CD4-positive, alpha-beta memory T cell (primary cell): Measurements from ENCODE around the gene THSD4. TPM values are rescaled to one million over a fixed set of nuclear protein-coding genes. Genes with fewer than 3 reads are reported as not detected.

ENCODE experiments used
- CTCF ChIA-PET: fragments of 350-600 bp; sonication (Branson Sonifier 250); formaldehyde crosslinking; loops from one replicate; lab custom pipeline; 2021; ENCODE audit warnings: inconsistent platforms; ENCODE audit not compliant: partially characterized antibody; lab: Charles Lee
- POLR2A ChIA-PET: fragments of 350-600 bp; sonication (Branson Sonifier 250); formaldehyde crosslinking; loops from one replicate; lab custom pipeline; 2021; ENCODE audit not compliant: partially characterized antibody; lab: Charles Lee
- DNase-seq, 5 donors: peaks; one replicate each; pipeline versions ENCODE4 v3.0.0 to v3.0.0-alpha.2; 2020 to 2022; ENCODE audit warnings: mixed read lengths in 1 of 5
- H3K27ac ChIP-seq: one replicate; pipeline ENCODE4 v1.7.0; 2013; ENCODE audit warnings: low read depth, low read length
- H3K27me3 ChIP-seq: 2 replicates; pipeline ENCODE4 v1.7.0; 2013; ENCODE audit warnings: mild to moderate bottlenecking, low read length, moderate library complexity; ENCODE audit not compliant: insufficient read depth
- H3K36me3 ChIP-seq: 2 replicates; pipeline ENCODE4 v1.7.0; 2013; ENCODE audit warnings: mild to moderate bottlenecking, low read length, moderate library complexity; ENCODE audit not compliant: insufficient read depth
- H3K4me1 ChIP-seq: 2 replicates; pipeline ENCODE4 v1.7.0; 2013; ENCODE audit warnings: mild to moderate bottlenecking, low read length, moderate library complexity; ENCODE audit not compliant: insufficient read depth
- H3K4me3 ChIP-seq, 2 donors: one replicate each; pipeline ENCODE4 v1.7.0; 2013; ENCODE audit warnings: low read length in 2 of 2, mild to moderate bottlenecking in 1 of 2
- H3K9me3 ChIP-seq, 2 donors: one replicate each; pipeline ENCODE4 v1.7.0; 2013; ENCODE audit warnings: low read length in 2 of 2, control low read depth in 1 of 2; ENCODE audit not compliant: control insufficient read depth in 1 of 2
- H3K27ac Mint-ChIP-seq, 7 donors: one replicate each; pipeline ENCODE4 v1.8.0; 2020 to 2021; ENCODE audit warnings: mixed read lengths in 7 of 7, mild to moderate bottlenecking in 6 of 7, inconsistent platforms in 3 of 7, moderate library complexity in 3 of 7
- H3K27me3 Mint-ChIP-seq, 2 donors: one replicate each; pipeline ENCODE4 v1.8.0; 2020 to 2021; ENCODE audit warnings: mixed read lengths in 2 of 2
- H3K36me3 Mint-ChIP-seq, 2 donors: one replicate each; pipeline ENCODE4 v1.8.0; 2020 to 2021; ENCODE audit warnings: mixed read lengths in 2 of 2, inconsistent platforms in 1 of 2, mild to moderate bottlenecking in 1 of 2
- H3K4me1 Mint-ChIP-seq, 4 donors: one replicate each; pipeline ENCODE4 v1.8.0; 2020 to 2021; ENCODE audit warnings: mixed read lengths in 4 of 4, mild to moderate bottlenecking in 1 of 4
- H3K4me3 Mint-ChIP-seq, 8 donors: one replicate each; pipeline ENCODE4 v1.8.0; 2020 to 2021; ENCODE audit warnings: mixed read lengths in 8 of 8, mild to moderate bottlenecking in 7 of 8, moderate library complexity in 6 of 8, inconsistent platforms in 3 of 8
- H3K9me3 Mint-ChIP-seq, 8 donors: one replicate each; pipeline ENCODE4 v1.8.0; 2020 to 2021; ENCODE audit warnings: mixed read lengths in 8 of 8, mild to moderate bottlenecking in 5 of 8, inconsistent platforms in 3 of 8, moderate library complexity in 1 of 8
- intact Hi-C: fragments of 100-400 bp; cut with micrococcal nuclease; formaldehyde crosslinking; loops from one replicate; pipeline ENCODE4 v1.15.1; 2023
- polyA plus RNA-seq, 2 donors: library from polyadenylated mRNA; unstranded; fragments of 300-500 nt; fragmentation: Illumina TruSeq; gene quantifications; one replicate each; pipeline ENCODE4 v1.2.3, GENCODE V29; 2021
- total RNA-seq, 2 experiments: library from RNA; stranded (reverse); gene quantifications; one replicate each; pipeline ENCODE4 v1.2.3, GENCODE V29; 2021

Gene THSD4
- total and polyA plus RNA-seq, 4 experiments from 2014 or later: not detected

DNA sequence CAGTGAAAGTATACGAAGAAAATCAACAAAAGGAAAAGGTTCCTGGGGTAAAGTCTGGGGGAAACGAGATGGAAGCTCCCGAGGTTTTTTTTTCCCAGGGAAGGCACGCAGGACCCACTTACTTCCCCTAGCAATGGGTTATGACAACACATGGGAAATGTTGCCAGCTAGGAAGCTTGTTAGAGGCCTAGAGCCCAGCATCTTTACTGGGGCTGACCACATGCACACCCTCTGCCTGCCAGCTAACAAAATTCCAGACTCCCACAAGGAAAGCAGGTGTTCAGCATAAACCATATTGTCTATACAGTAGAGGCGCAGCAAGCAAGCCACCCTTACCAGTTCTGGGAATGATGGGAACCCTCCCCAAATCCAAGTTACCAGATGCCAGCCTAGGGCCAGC, 436.3 kb downstream of the THSD4 start:
- Mint-ChIP-seq H3K27ac (no peak overlapping the region), H3K27me3 (peaks cover 2 to 6% of the 10 kb centered on the region in 2 donors), H3K36me3 (no peaks in the 10 kb centered on the region), H3K4me1 (peaks cover 0 to 1% (median 0%) of the 10 kb centered on the region in 4 donors), H3K4me3 (no peak overlapping the region), H3K9me3 (peaks cover 0 to 2% (median 0%) of the 10 kb centered on the region in 8 donors)
- intact Hi-C loops: no loop called here
- DNase-seq: no peak
- Histone ChIP-seq H3K27ac (no peak overlapping the region), H3K9me3 (no peaks in the 10 kb centered on the region), H3K4me3 (no peak overlapping the region), H3K36me3 (no peaks in the 10 kb centered on the region), H3K27me3 (no peaks in the 10 kb centered on the region), H3K4me1 (no peaks in the 10 kb centered on the region)
- ChIA-PET POLR2A (no interaction called here), CTCF (no interaction called here)

DNA sequence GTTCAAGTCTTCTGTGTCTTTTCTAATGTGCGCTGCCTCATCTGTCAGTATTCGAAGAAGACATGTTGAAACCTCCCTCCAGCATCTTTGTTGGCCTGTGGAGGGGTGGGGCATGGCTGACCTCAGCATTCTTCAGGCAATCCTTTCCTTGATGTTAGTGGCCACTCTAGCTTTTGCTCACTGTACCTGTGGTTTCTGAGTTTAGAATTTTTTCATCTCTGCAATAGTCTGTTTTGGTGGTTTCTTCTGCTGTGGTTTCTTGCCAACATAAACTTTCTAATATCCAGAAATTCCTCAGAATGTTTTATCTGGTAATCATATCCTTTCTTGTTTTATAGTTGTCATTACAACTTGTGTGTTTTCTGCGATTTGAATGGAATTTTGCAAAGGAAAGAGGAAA, 443.8 kb downstream of the THSD4 start:
- Mint-ChIP-seq H3K27ac (no peak overlapping the region), H3K9me3 (peaks cover 0 to 15% (median 4%) of the 10 kb centered on the region in 8 donors), H3K27me3 (peaks cover 14 to 15% of the 10 kb centered on the region in 2 donors), H3K36me3 (no peaks in the 10 kb centered on the region), H3K4me1 (no peaks in the 10 kb centered on the region), H3K4me3 (no peak overlapping the region)
- no peak for DNase-seq
- ChIA-PET POLR2A (no interaction called here), CTCF (no interaction called here)
- no peaks in the 10 kb centered on the region for H3K4me1 ChIP-seq
- no peak overlapping the region for H3K4me3 ChIP-seq
- no peak overlapping the region for H3K27ac ChIP-seq
- no peaks in the 10 kb centered on the region for H3K27me3 ChIP-seq
- H3K36me3 ChIP-seq: no peaks in the 10 kb centered on the region
- H3K9me3 ChIP-seq: no peaks in the 10 kb centered on the region
- intact Hi-C loops: no loop called here

DNA sequence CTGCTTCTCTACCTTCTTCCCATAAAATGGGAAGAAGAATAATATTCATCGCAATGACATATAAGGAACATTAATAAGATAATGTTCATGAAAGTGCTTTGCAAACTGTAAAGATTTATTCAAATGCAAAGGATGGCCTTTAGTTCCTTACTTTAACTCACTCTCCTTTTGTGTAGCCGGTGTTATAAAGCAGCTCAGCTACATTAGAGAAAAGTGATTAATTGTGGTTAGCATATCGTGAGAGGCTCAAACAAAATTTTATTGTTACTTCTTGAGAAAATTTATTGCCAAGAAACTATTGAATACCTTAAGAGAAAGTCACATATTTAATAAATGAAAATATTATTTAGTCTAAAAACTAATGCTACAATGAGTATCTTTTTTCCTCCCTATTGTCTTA, 444.3 kb downstream of the THSD4 start:
- peaks cover 15 to 16% of the 10 kb centered on the region in 2 donors for H3K27me3 Mint-ChIP-seq
- CTCF ChIA-PET: no interaction called here
- H3K9me3 Mint-ChIP-seq: peaks cover 0 to 15% (median 4%) of the 10 kb centered on the region in 8 donors
- POLR2A ChIA-PET: no interaction called here
- Histone ChIP-seq H3K4me3 (no peak overlapping the region), H3K27me3 (no peaks in the 10 kb centered on the region), H3K36me3 (no peaks in the 10 kb centered on the region), H3K27ac (no peak overlapping the region), H3K9me3 (no peaks in the 10 kb centered on the region), H3K4me1 (no peaks in the 10 kb centered on the region)
- no peaks in the 10 kb centered on the region for H3K4me1 Mint-ChIP-seq
- H3K36me3 Mint-ChIP-seq: no peaks in the 10 kb centered on the region
- no peak overlapping the region for H3K27ac Mint-ChIP-seq
- DNase-seq: no peak
- no peak overlapping the region for H3K4me3 Mint-ChIP-seq
- intact Hi-C loops: no loop called here

DNA sequence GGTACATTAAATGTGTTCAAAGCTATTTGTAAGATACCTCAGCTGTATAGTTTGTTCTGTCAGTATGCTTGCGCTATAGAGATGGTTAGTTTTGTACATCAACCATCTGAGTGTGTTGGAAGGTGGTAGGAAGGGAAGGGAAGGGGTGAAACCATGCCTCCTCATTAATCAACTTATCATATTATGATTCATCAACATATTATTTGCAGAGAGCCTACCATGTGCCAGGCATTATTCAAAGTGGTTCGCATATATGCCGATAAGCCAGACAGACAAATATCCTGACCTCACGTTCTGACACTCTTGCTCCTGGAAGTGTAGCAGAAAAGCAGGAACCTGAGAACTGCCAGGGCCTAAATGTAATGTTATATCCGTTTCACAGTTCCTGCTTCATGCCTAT, 447.0 kb downstream of the THSD4 start:
- H3K4me1 Mint-ChIP-seq: no peaks in the 10 kb centered on the region
- no peak overlapping the region for H3K27ac Mint-ChIP-seq
- H3K4me3 ChIP-seq: no peak overlapping the region
- intact Hi-C loops: no loop called here
- no peaks in the 10 kb centered on the region for H3K27me3 ChIP-seq
- H3K36me3 ChIP-seq: no peaks in the 10 kb centered on the region
- peaks cover 18 to 22% of the 10 kb centered on the region in 2 donors for H3K27me3 Mint-ChIP-seq
- H3K4me3 Mint-ChIP-seq: no peak overlapping the region
- POLR2A ChIA-PET: no interaction called here
- no peak for DNase-seq
- no peaks in the 10 kb centered on the region for H3K4me1 ChIP-seq
- CTCF ChIA-PET: no interaction called here
- peaks cover 0 to 11% (median 4%) of the 10 kb centered on the region in 8 donors for H3K9me3 Mint-ChIP-seq
- H3K27ac ChIP-seq: no peak overlapping the region
- no peaks in the 10 kb centered on the region for H3K9me3 ChIP-seq
- H3K36me3 Mint-ChIP-seq: no peaks in the 10 kb centered on the region

DNA sequence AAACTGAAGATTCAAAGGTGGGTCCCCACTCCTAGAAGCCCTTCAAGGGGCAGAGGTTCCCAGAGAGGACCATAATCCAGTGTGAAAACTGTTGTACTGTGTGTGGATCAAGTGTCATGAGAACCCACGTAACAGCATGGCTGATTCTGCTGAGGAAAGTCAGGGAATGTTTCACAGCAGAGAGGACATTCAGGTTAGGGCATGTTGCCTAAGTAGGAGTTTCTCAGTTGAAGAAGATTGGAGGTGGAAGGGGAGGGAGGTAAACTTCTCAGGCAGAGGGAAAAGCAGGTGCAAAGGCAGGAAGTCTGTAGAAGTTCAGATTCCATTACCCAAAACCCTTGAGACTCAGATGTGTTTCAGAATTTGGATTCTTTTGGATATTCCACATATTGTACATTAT, 448.9 kb downstream of the THSD4 start:
- Mint-ChIP-seq H3K4me1 (no peaks in the 10 kb centered on the region), H3K9me3 (peaks cover 0 to 4% (median 0%) of the 10 kb centered on the region in 8 donors), H3K4me3 (no peak overlapping the region), H3K27me3 (peaks cover 16 to 23% of the 10 kb centered on the region in 2 donors), H3K36me3 (no peaks in the 10 kb centered on the region), H3K27ac (no peak overlapping the region)
- no peaks in the 10 kb centered on the region for H3K36me3 ChIP-seq
- no peak overlapping the region for H3K27ac ChIP-seq
- intact Hi-C loops: no loop called here
- ChIA-PET POLR2A (no interaction called here), CTCF (no interaction called here)
- no peaks in the 10 kb centered on the region for H3K9me3 ChIP-seq
- H3K4me1 ChIP-seq: no peaks in the 10 kb centered on the region
- no peak for DNase-seq
- no peak overlapping the region for H3K4me3 ChIP-seq
- no peaks in the 10 kb centered on the region for H3K27me3 ChIP-seq

DNA sequence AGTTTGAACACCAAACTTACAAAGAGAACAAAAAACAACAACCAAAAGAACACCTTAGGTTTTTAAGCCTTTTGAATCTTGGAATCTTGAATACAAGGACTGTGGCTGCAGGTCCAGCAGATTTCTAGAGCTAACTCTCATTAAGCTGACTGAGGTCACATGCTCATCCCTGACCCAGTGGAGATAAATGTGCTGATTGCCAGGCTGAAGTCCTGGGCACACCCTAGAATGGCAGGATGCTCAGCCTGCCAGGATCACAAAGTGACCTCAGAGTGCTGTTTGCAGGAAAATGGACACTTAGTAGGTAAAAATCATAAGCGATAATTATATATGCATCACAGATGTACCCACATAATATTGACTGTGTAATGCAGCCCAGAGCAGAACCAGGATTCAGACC, 449.7 kb downstream of the THSD4 start:
- H3K9me3 Mint-ChIP-seq: peaks cover 0 to 1% (median 0%) of the 10 kb centered on the region in 8 donors
- POLR2A ChIA-PET: no interaction called here

DNA sequence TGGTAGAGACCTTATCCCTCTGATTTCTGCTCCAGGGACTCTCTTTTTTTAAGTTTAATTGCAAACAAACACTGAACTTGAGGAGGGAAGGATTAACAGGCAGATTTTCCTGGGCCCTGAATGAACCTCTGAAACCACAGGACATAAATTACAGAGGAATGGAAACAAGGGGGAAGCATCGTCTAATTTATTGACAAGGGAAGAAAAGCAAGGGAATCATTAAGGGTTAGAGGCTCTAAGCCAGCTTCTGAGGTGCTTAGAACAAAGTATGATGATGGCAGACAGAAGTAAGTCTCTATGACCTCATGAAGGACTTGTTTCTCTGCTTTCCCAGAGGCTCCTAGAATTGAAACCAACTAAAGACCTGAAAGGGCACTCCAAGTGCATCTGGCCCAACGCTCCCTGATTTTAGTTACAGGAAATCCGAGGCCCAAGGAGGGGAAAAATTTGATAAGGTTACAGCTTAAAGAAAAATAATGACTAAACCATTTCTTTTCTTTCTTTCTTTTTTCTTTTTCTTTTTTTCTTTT, 450.4 kb downstream of the THSD4 start:
- CTCF ChIA-PET: no interaction called here
- no peak overlapping the region for H3K27ac Mint-ChIP-seq
- H3K4me3 Mint-ChIP-seq: no peak overlapping the region
- no peaks in the 10 kb centered on the region for H3K4me1 Mint-ChIP-seq
- intact Hi-C loops: no loop called here
- Histone ChIP-seq H3K27ac (no peak overlapping the region), H3K4me1 (no peaks in the 10 kb centered on the region), H3K27me3 (no peaks in the 10 kb centered on the region), H3K9me3 (no peaks in the 10 kb centered on the region), H3K4me3 (no peak overlapping the region), H3K36me3 (no peaks in the 10 kb centered on the region)
- H3K9me3 Mint-ChIP-seq: peaks cover 0 to 3% (median 0%) of the 10 kb centered on the region in 8 donors
- H3K27me3 Mint-ChIP-seq: peaks cover 11 to 18% of the 10 kb centered on the region in 2 donors
- DNase-seq: no peak
- no peaks in the 10 kb centered on the region for H3K36me3 Mint-ChIP-seq
- POLR2A ChIA-PET: no interaction called here

More for the DNA sequence above, 449.7 kb downstream of the THSD4 start:
- H3K27me3 Mint-ChIP-seq: peaks cover 13 to 18% of the 10 kb centered on the region in 2 donors
- H3K27ac ChIP-seq: no peak overlapping the region
- H3K4me1 Mint-ChIP-seq: no peaks in the 10 kb centered on the region
- intact Hi-C loops: no loop called here
- H3K4me3 Mint-ChIP-seq: no peak overlapping the region
- no peaks in the 10 kb centered on the region for H3K4me1 ChIP-seq
- no peak for DNase-seq
- CTCF ChIA-PET: no interaction called here
- no peaks in the 10 kb centered on the region for H3K9me3 ChIP-seq
- H3K4me3 ChIP-seq: no peak overlapping the region
- H3K36me3 ChIP-seq: no peaks in the 10 kb centered on the region
- no peaks in the 10 kb centered on the region for H3K36me3 Mint-ChIP-seq
- H3K27me3 ChIP-seq: no peaks in the 10 kb centered on the region
- H3K27ac Mint-ChIP-seq: no peak overlapping the region
